CD4-positive, CD25-positive, alpha-beta regulatory T cell (primary cell): Measurements from ENCODE around the gene TBL2. TPM values are rescaled to one million over a fixed set of nuclear protein-coding genes. Genes with fewer than 3 reads are reported as not detected.
"Not testable (repeated sequence)": the region's sequence is repeated elsewhere in the genome, so short reads cannot be mapped to it uniquely, and the experiment has no call there.

Source experiments
- ATAC-seq, 2 donors: fragments of 150-1000 bp; cut with Tn5 transposase; one replicate each; pipeline ENCODE4 v1.10.0; 2021; ENCODE audit warnings: low read depth in 2 of 2, moderate number of reproducible peaks in 2 of 2, moderate library complexity in 1 of 2
- DNase-seq, 3 donors: peaks; one replicate each; pipeline versions ENCODE4 v3.0.0 to v3.0.0-alpha.2; 2012 to 2022; ENCODE audit warnings: mixed read lengths in 1 of 3
- H3K27ac ChIP-seq: one replicate; pipeline ENCODE4 v1.7.0; 2013; ENCODE audit warnings: mild to moderate bottlenecking, low read length; ENCODE audit not compliant: insufficient read depth, poor library complexity, severe bottlenecking
- H3K27me3 ChIP-seq: one replicate; pipeline ENCODE4 v1.7.0; 2013; ENCODE audit warnings: low read length; ENCODE audit not compliant: control insufficient read depth, insufficient read depth
- H3K36me3 ChIP-seq: one replicate; pipeline ENCODE4 v1.7.0; 2013; ENCODE audit warnings: mild to moderate bottlenecking, low read length, moderate library complexity; ENCODE audit not compliant: control insufficient read depth, insufficient read depth
- H3K4me1 ChIP-seq: 2 replicates; pipeline ENCODE4 v1.7.0; 2013; ENCODE audit warnings: mild to moderate bottlenecking, low read length; ENCODE audit not compliant: insufficient read depth, control insufficient read depth, poor library complexity, severe bottlenecking
- H3K4me3 ChIP-seq: one replicate; pipeline ENCODE4 v1.7.0; 2013; ENCODE audit warnings: low read depth, mild to moderate bottlenecking, low read length, moderate library complexity
- H3K9me3 ChIP-seq, 2 experiments: 1 replicate in 1 of 2; 2 replicates in 1 of 2; pipeline ENCODE4 v1.7.0; 2013; ENCODE audit warnings: low read length in 2 of 2, mild to moderate bottlenecking in 1 of 2, moderate library complexity in 1 of 2; ENCODE audit not compliant: control insufficient read depth in 2 of 2
- H3K27ac Mint-ChIP-seq, 3 donors: one replicate each; pipeline ENCODE4 v1.8.0; 2020 to 2022; ENCODE audit warnings: mild to moderate bottlenecking in 3 of 3, mixed read lengths in 3 of 3, moderate library complexity in 2 of 3
- H3K27me3 Mint-ChIP-seq: one replicate; pipeline ENCODE4 v1.8.0; 2022; ENCODE audit warnings: mild to moderate bottlenecking, mixed read lengths
- H3K36me3 Mint-ChIP-seq: one replicate; pipeline ENCODE4 v1.8.0; 2020; ENCODE audit warnings: mixed read lengths
- H3K4me1 Mint-ChIP-seq, 4 donors: one replicate each; pipeline ENCODE4 v1.8.0; 2020 to 2022; ENCODE audit warnings: mixed read lengths in 4 of 4, mild to moderate bottlenecking in 1 of 4
- H3K4me3 Mint-ChIP-seq, 4 donors: one replicate each; pipeline ENCODE4 v1.8.0; 2020 to 2022; ENCODE audit warnings: mild to moderate bottlenecking in 4 of 4, mixed read lengths in 4 of 4, moderate library complexity in 3 of 4
- H3K9me3 Mint-ChIP-seq, 7 donors: one replicate each; pipeline ENCODE4 v1.8.0; 2020 to 2022; ENCODE audit warnings: mixed read lengths in 7 of 7, mild to moderate bottlenecking in 3 of 7, moderate library complexity in 2 of 7
- polyA plus RNA-seq, 4 donors: library from polyadenylated mRNA; unstranded; fragments of 300-500 nt; fragmentation: Illumina TruSeq; gene quantifications; one replicate each; pipeline ENCODE4 v1.2.3, GENCODE V29; 2021
- total RNA-seq: library from RNA; stranded (reverse); gene quantifications from one replicate; pipeline ENCODE4 v1.2.3, GENCODE V29; 2022

The TBL2 gene
- total and polyA plus RNA-seq, 5 donors from 2014 or later = 12.2 to 32.5 (median 25.2) TPM

GRCh38 chr7:73585196-73585595, 6.8 kb upstream of the TBL2 start:
- H3K27ac ChIP-seq = no peak overlapping the region
- no peak overlapping the region for H3K4me3 ChIP-seq
- H3K9me3 Mint-ChIP-seq = no peaks in the 10 kb centered on the region
- no peak overlapping the region for H3K4me3 Mint-ChIP-seq
- no peaks in the 10 kb centered on the region for H3K36me3 Mint-ChIP-seq
- no peaks in the 10 kb centered on the region for H3K36me3 ChIP-seq
- no peaks in the 10 kb centered on the region for H3K4me1 ChIP-seq
- DNase-seq = no peak
- H3K27me3 ChIP-seq = no peaks in the 10 kb centered on the region
- ATAC-seq = no peak
- peak overlapping the region in 1 of 3 donors; percentile 19 for H3K27ac Mint-ChIP-seq
- peaks cover 0 to 11% (median 3%) of the 10 kb centered on the region in 4 donors for H3K4me1 Mint-ChIP-seq
- no peaks in the 10 kb centered on the region for H3K27me3 Mint-ChIP-seq
- no peaks in the 10 kb centered on the region for H3K9me3 ChIP-seq

- Mint-ChIP-seq H3K4me1 (peaks cover 0 to 19% (median 8%) of the 10 kb centered on the region in 4 donors), H3K27me3 (no peaks in the 10 kb centered on the region), H3K4me3 (no peak overlapping the region), H3K27ac (no peak overlapping the region), H3K36me3 (no peaks in the 10 kb centered on the region), H3K9me3 (no peaks in the 10 kb centered on the region)
- H3K4me3 ChIP-seq = no peak overlapping the region
- peaks cover 8% of the 10 kb centered on the region for H3K4me1 ChIP-seq
- H3K27me3 ChIP-seq = no peaks in the 10 kb centered on the region
- DNase-seq (no peak), ATAC-seq (no peak)
- no peak overlapping the region for H3K27ac ChIP-seq
- H3K36me3 ChIP-seq = no peaks in the 10 kb centered on the region
- no peaks in the 10 kb centered on the region for H3K9me3 ChIP-seq
Observed at GRCh38 chr7:73582664-73583202, 4.4 kb upstream of the TBL2 start.

GRCh38 chr7:73581006-73581405, 2.6 kb upstream of the TBL2 start:
- H3K36me3 ChIP-seq, ATAC-seq, DNase-seq, H3K27ac ChIP-seq, H3K27me3 ChIP-seq, H3K36me3 Mint-ChIP-seq, H3K27ac Mint-ChIP-seq, H3K9me3 ChIP-seq, H3K9me3 Mint-ChIP-seq, H3K4me3 ChIP-seq, H3K27me3 Mint-ChIP-seq: not testable (repeated sequence)
- Mint-ChIP-seq H3K4me1 (peaks cover 0 to 25% (median 8%) of the 10 kb centered on the region in 4 donors), H3K4me3 (peak overlapping the region in 1 of 4 donors; percentile 47)
- H3K4me1 ChIP-seq = peaks cover 21% of the 10 kb centered on the region

GRCh38 chr7:73577627-73578341, 595 bp downstream of the TBL2 start:
- peaks cover 21% of the 10 kb centered on the region for H3K4me1 ChIP-seq
- no peaks in the 10 kb centered on the region for H3K27me3 ChIP-seq
- no peaks in the 10 kb centered on the region for H3K27me3 Mint-ChIP-seq
- H3K9me3 Mint-ChIP-seq = no peaks in the 10 kb centered on the region
- H3K36me3 ChIP-seq = peaks cover 19% of the 10 kb centered on the region
- DNase-seq (no peak), ATAC-seq (no peak)
- H3K27ac Mint-ChIP-seq = peak overlapping the region; percentile 42 to 97 (median 60)
- H3K4me3 Mint-ChIP-seq = peak overlapping the region; percentile 89 to 94 (median 93)
- peak overlapping the region; percentile 93 for H3K27ac ChIP-seq
- peaks cover 0 to 31% (median 8%) of the 10 kb centered on the region in 4 donors for H3K4me1 Mint-ChIP-seq
- peak overlapping the region; percentile 71 for H3K4me3 ChIP-seq
- H3K36me3 Mint-ChIP-seq = peaks cover 17% of the 10 kb centered on the region
- no peaks in the 10 kb centered on the region for H3K9me3 ChIP-seq

- peaks cover 6 to 27% (median 12%) of the 10 kb centered on the region in 4 donors for H3K4me1 Mint-ChIP-seq
- H3K27me3 Mint-ChIP-seq = no peaks in the 10 kb centered on the region
- no peak for ATAC-seq
- H3K9me3 ChIP-seq = no peaks in the 10 kb centered on the region
- DNase-seq = no peak
- peaks cover 41% of the 10 kb centered on the region for H3K36me3 Mint-ChIP-seq
- no peaks in the 10 kb centered on the region for H3K9me3 Mint-ChIP-seq
- peak overlapping the region in 1 of 4 donors; percentile 60 for H3K4me3 Mint-ChIP-seq
- H3K4me3 ChIP-seq = no peak overlapping the region
- no peak overlapping the region for H3K27ac Mint-ChIP-seq
- peaks cover 16% of the 10 kb centered on the region for H3K4me1 ChIP-seq
- no peak overlapping the region for H3K27ac ChIP-seq
- H3K36me3 ChIP-seq = peaks cover 52% of the 10 kb centered on the region
- H3K27me3 ChIP-seq = no peaks in the 10 kb centered on the region
Observed at GRCh38 chr7:73573791-73574190, 4.6 kb downstream of the TBL2 start.

- peak overlapping the region in 1 of 3 donors; percentile 64 for H3K27ac Mint-ChIP-seq
- no peaks in the 10 kb centered on the region for H3K9me3 Mint-ChIP-seq
- H3K4me3 Mint-ChIP-seq = peak overlapping the region in 1 of 4 donors; percentile 60
- H3K36me3 Mint-ChIP-seq = peaks cover 42% of the 10 kb centered on the region
- Histone ChIP-seq H3K36me3 (peaks cover 52% of the 10 kb centered on the region), H3K4me3 (no peak overlapping the region), H3K4me1 (peaks cover 16% of the 10 kb centered on the region), H3K27me3 (no peaks in the 10 kb centered on the region), H3K27ac (no peak overlapping the region), H3K9me3 (no peaks in the 10 kb centered on the region)
- H3K4me1 Mint-ChIP-seq = peaks cover 6 to 26% (median 9%) of the 10 kb centered on the region in 4 donors
- DNase-seq (no peak), ATAC-seq (no peak)
- H3K27me3 Mint-ChIP-seq = no peaks in the 10 kb centered on the region
Observed at GRCh38 chr7:73573276-73573675, 5.1 kb downstream of the TBL2 start.

GRCh38 chr7:73572767-73573186, 5.6 kb downstream of the TBL2 start:
- no peak for ATAC-seq
- no peak for DNase-seq
- Mint-ChIP-seq H3K4me1 (peaks cover 6 to 29% (median 9%) of the 10 kb centered on the region in 4 donors), H3K36me3 (peaks cover 42% of the 10 kb centered on the region), H3K9me3 (no peaks in the 10 kb centered on the region), H3K27ac (peak overlapping the region in 1 of 3 donors; percentile 43), H3K27me3 (no peaks in the 10 kb centered on the region), H3K4me3 (peak overlapping the region in 1 of 4 donors; percentile 70)
- no peaks in the 10 kb centered on the region for H3K9me3 ChIP-seq
- H3K4me3 ChIP-seq = no peak overlapping the region
- no peaks in the 10 kb centered on the region for H3K27me3 ChIP-seq
- H3K27ac ChIP-seq = no peak overlapping the region
- peaks cover 13% of the 10 kb centered on the region for H3K4me1 ChIP-seq
- H3K36me3 ChIP-seq = peaks cover 52% of the 10 kb centered on the region

GRCh38 chr7:73570977-73571376, 7.4 kb downstream of the TBL2 start:
- Mint-ChIP-seq H3K27ac (no peak overlapping the region), H3K9me3 (no peaks in the 10 kb centered on the region), H3K27me3 (no peaks in the 10 kb centered on the region), H3K36me3 (peaks cover 42% of the 10 kb centered on the region), H3K4me3 (no peak overlapping the region), H3K4me1 (peaks cover 6 to 27% (median 14%) of the 10 kb centered on the region in 4 donors)
- Histone ChIP-seq H3K9me3 (no peaks in the 10 kb centered on the region), H3K4me1 (peaks cover 5% of the 10 kb centered on the region), H3K27me3 (no peaks in the 10 kb centered on the region), H3K27ac (no peak overlapping the region), H3K36me3 (peaks cover 52% of the 10 kb centered on the region), H3K4me3 (no peak overlapping the region)
- DNase-seq = no peak
- ATAC-seq = no peak
